HG03175 (cell line): ENCODE data around the gene TIGD1.

Experiments used
- ATAC-seq: cut with Tn5 transposase; IDR thresholded peaks from one replicate; pipeline ENCODE4 v1.9.1; 2021; ENCODE audit warnings: mild to moderate bottlenecking, moderate library complexity; ENCODE audit not compliant: unreplicated experiment

TIGD1 gene

GRCh38 chr2:232524771-232525170, 25.6 kb downstream of the TIGD1 start:
- ATAC-seq: no peak

GRCh38 chr2:232523682-232524597, 26.4 kb downstream of the TIGD1 start:
- no peak for ATAC-seq

- ATAC-seq: no peak
Observed at GRCh38 chr2:232523402-232523681, 27.0 kb downstream of the TIGD1 start.

GRCh38 chr2:232522623-232523401, 27.5 kb downstream of the TIGD1 start:
- no peak for ATAC-seq

- ATAC-seq: no peak
Observed at GRCh38 chr2:232521959-232522622, 28.3 kb downstream of the TIGD1 start.

GRCh38 chr2:232521098-232521497, 29.3 kb downstream of the TIGD1 start:
- ATAC-seq: no peak

GRCh38 chr2:232520489-232520888, 29.9 kb downstream of the TIGD1 start:
- no peak for ATAC-seq

- ATAC-seq: no peak
Observed at GRCh38 chr2:232519581-232520438, 30.5 kb downstream of the TIGD1 start, which contains the start of gene PRSS56. Gene PRSS56 (plus strand): TSS chr2:232520388. CDS start chr2:232520599, 211 bp downstream.

- ATAC-seq: no peak
Observed at GRCh38 chr2:232518844-232519243, 31.5 kb downstream of the TIGD1 start.

GRCh38 chr2:232516551-232516950, 33.8 kb downstream of the TIGD1 start:
- no peak for ATAC-seq

GRCh38 chr2:232515639-232516038, 34.7 kb downstream of the TIGD1 start:
- no peak for ATAC-seq

- ATAC-seq: no peak
Observed at GRCh38 chr2:232513353-232513752, 37.0 kb downstream of the TIGD1 start.

GRCh38 chr2:232512602-232513001, 37.8 kb downstream of the TIGD1 start:
- no peak for ATAC-seq

- ATAC-seq: no peak
Observed at GRCh38 chr2:232511336-232511890, 38.9 kb downstream of the TIGD1 start.

GRCh38 chr2:232508251-232508650, 42.1 kb downstream of the TIGD1 start:
- no peak for ATAC-seq

GRCh38 chr2:232506709-232507108, 43.6 kb downstream of the TIGD1 start:
- ATAC-seq: no peak

- ATAC-seq: no peak
Observed at GRCh38 chr2:232505856-232506255, 44.5 kb downstream of the TIGD1 start.

- ATAC-seq: no peak
Observed at GRCh38 chr2:232504438-232504837, 45.9 kb downstream of the TIGD1 start.

- ATAC-seq: no peak
Observed at GRCh38 chr2:232503809-232504323, 46.5 kb downstream of the TIGD1 start.
